WTC11 (cell line): ENCODE results near the gene CD4. TPM values are rescaled to one million over a fixed set of nuclear protein-coding genes. Genes with fewer than 3 reads are reported as not detected.

ENCODE experiments used
- ATAC-seq: fragments of 200-7000 bp; cut with Tn5 transposase; 2 replicates; pipeline ENCODE4 v1.10.0; 2021; ENCODE audit warnings: mild to moderate bottlenecking, moderate library complexity
- CTCF ChIA-PET: fragments of 300-600 bp; sonication (Branson Sonifier 250); formaldehyde crosslinking; loops from one replicate; lab custom pipeline; 2021; ENCODE audit warnings: antibody characterized with exemption; lab: Charles Lee
- POLR2A ChIA-PET: fragments of 350-600 bp; sonication (Branson Sonifier 250); formaldehyde crosslinking; loops from one replicate; lab custom pipeline; 2021; ENCODE audit warnings: antibody characterized with exemption; lab: Charles Lee
- DNase-seq: peaks from one replicate; pipeline ENCODE4 v3.0.0; 2021; ENCODE audit warnings: low spot score
- H3K27ac Mint-ChIP-seq: 2 replicates; pipeline ENCODE4 v1.8.0; 2021; ENCODE audit warnings: mixed read lengths
- H3K27me3 Mint-ChIP-seq: 2 replicates; pipeline ENCODE4 v1.8.0; 2021; ENCODE audit warnings: low read depth, mild to moderate bottlenecking, moderate library complexity, mixed read lengths
- H3K36me3 Mint-ChIP-seq: 2 replicates; pipeline ENCODE4 v1.8.0; 2021; ENCODE audit warnings: mixed read lengths
- H3K4me1 Mint-ChIP-seq: 2 replicates; pipeline ENCODE4 v1.8.0; 2022; ENCODE audit warnings: mixed read lengths
- H3K4me3 Mint-ChIP-seq: 2 replicates; pipeline ENCODE4 v1.8.0; 2021; ENCODE audit warnings: mild to moderate bottlenecking, moderate library complexity, mixed read lengths
- H3K9me3 Mint-ChIP-seq: 2 replicates; pipeline ENCODE4 v1.8.0; 2021; ENCODE audit warnings: mixed read lengths
- ETV6 ChIP-seq: sonication (generic); formaldehyde crosslinking; IDR thresholded peaks from 2 replicates; pipeline ENCODE4 v1.8.1; 2022; ENCODE audit warnings: mild to moderate bottlenecking, missing genetic modification reagents
- FOXP1 ChIP-seq: sonication (generic); formaldehyde crosslinking; IDR thresholded peaks from 2 replicates; pipeline ENCODE4 v1.8.0; 2022; ENCODE audit warnings: missing genetic modification reagents, mild to moderate bottlenecking, moderate library complexity, borderline replicate concordance
- GRHL2 ChIP-seq: fragments of 250-450 bp; sonication (Bioruptor Pico); IDR thresholded peaks from 2 replicates; pipeline ENCODE4 v1.8.0; 2022; ENCODE audit warnings: mild to moderate bottlenecking, moderate library complexity; ENCODE audit not compliant: insufficient replicate concordance, severe bottlenecking
- GTF2I ChIP-seq: fragments of 250-450 bp; sonication (Bioruptor Pico); conservative IDR thresholded peaks from 2 replicates; pipeline ENCODE4 v1.4.0; 2021; ENCODE audit warnings: mild to moderate bottlenecking
- HMGA2 ChIP-seq: fragments of 250-450 bp; sonication (Bioruptor Pico); IDR thresholded peaks from 2 replicates; pipeline ENCODE4 v1.4.0; 2021; ENCODE audit warnings: mild to moderate bottlenecking, moderate library complexity
- MAX ChIP-seq: sonication (generic); formaldehyde crosslinking; IDR thresholded peaks from 2 replicates; pipeline ENCODE4 v1.8.0; 2022; ENCODE audit warnings: mild to moderate bottlenecking, missing genetic modification reagents
- MLX ChIP-seq: sonication (generic); formaldehyde crosslinking; IDR thresholded peaks from 2 replicates; pipeline ENCODE4 v1.8.1; 2023; ENCODE audit warnings: mild to moderate bottlenecking, missing genetic modification reagents, moderate library complexity
- NFYB ChIP-seq: sonication (generic); formaldehyde crosslinking; conservative IDR thresholded peaks from 2 replicates; pipeline ENCODE4 v1.8.0; 2022; ENCODE audit warnings: low read depth, missing genetic modification reagents
- NR1H2 ChIP-seq: sonication (generic); formaldehyde crosslinking; IDR thresholded peaks from 2 replicates; pipeline ENCODE4 v1.9.0; 2021; ENCODE audit warnings: mild to moderate bottlenecking, moderate library complexity, missing genetic modification reagents
- SMAD3 ChIP-seq: sonication (generic); formaldehyde crosslinking; IDR thresholded peaks from 2 replicates; pipeline ENCODE4 v1.8.0; 2022; ENCODE audit warnings: missing genetic modification reagents, mild to moderate bottlenecking, borderline replicate concordance
- SP1 ChIP-seq: sonication (generic); formaldehyde crosslinking; conservative IDR thresholded peaks from 2 replicates; pipeline ENCODE4 v1.8.1; 2022; ENCODE audit warnings: missing genetic modification reagents
- ZNF121 ChIP-seq: sonication (generic); formaldehyde crosslinking; IDR thresholded peaks from 2 replicates; pipeline ENCODE4 v1.8.0; 2023; ENCODE audit warnings: missing genetic modification reagents
- ZNF138 ChIP-seq: sonication (generic); formaldehyde crosslinking; conservative IDR thresholded peaks from 2 replicates; pipeline ENCODE4 v1.8.1; 2022; ENCODE audit warnings: mild to moderate bottlenecking, moderate library complexity, missing genetic modification reagents
- ZNF416 ChIP-seq: fragments of 250-450 bp; sonication (Bioruptor Pico); IDR thresholded peaks from 2 replicates; pipeline ENCODE4 v1.9.0; 2021; ENCODE audit warnings: mild to moderate bottlenecking, inconsistent platforms
- total RNA-seq: library from RNA; stranded (reverse); gene quantifications from 3 replicates; pipeline ENCODE4 v1.2.3, GENCODE V29; 2021
- TF ChIP-seq, protein P1 (sequence below): sonication (generic); formaldehyde crosslinking; IDR thresholded peaks from 2 replicates; pipeline ENCODE4 v1.8.0; 2022; ENCODE audit warnings: mild to moderate bottlenecking, missing genetic modification reagents
- TF ChIP-seq, protein P2 (sequence below): sonication (generic); formaldehyde crosslinking; IDR thresholded peaks from 2 replicates; pipeline ENCODE4 v1.8.0; 2022; ENCODE audit warnings: missing genetic modification reagents
- TF ChIP-seq, protein P3 (sequence below): sonication (generic); formaldehyde crosslinking; IDR thresholded peaks from 2 replicates; pipeline ENCODE4 v1.8.1; 2023; ENCODE audit warnings: mild to moderate bottlenecking, missing genetic modification reagents

The CD4 gene
- total RNA-seq, 1 experiment from 2014 or later = 2.5 TPM

- no peaks in the 10 kb centered on the region for H3K9me3 Mint-ChIP-seq
- no peak overlapping the region for H3K27ac Mint-ChIP-seq
- H3K36me3 Mint-ChIP-seq = peaks cover 46% of the 10 kb centered on the region
- no peak for ATAC-seq
- POLR2A ChIA-PET = interaction anchor here (1.4 kb wide), 1 partner anchor 14 kb away, joined by 3 read pairs; the partner anchor contains the start of gene CDCA3
- no peak overlapping the region for H3K4me3 Mint-ChIP-seq
- peaks cover 14% of the 10 kb centered on the region for H3K4me1 Mint-ChIP-seq
- TF ChIP-seq NFYB (CRISPR knock-in tag) (no peak), SMAD3 (CRISPR knock-in tag) (no peak), ZNF416 (CRISPR knock-in tag) (no peak), ZNF138 (no peak)
- TF ChIP-seq, protein P1, sequence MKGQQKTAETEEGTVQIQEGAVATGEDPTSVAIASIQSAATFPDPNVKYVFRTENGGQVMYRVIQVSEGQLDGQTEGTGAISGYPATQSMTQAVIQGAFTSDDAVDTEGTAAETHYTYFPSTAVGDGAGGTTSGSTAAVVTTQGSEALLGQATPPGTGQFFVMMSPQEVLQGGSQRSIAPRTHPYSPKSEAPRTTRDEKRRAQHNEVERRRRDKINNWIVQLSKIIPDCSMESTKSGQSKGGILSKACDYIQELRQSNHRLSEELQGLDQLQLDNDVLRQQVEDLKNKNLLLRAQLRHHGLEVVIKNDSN (CRISPR knock-in tag) = no peak
- CTCF ChIA-PET = interaction anchor here (0.5 to 5.1 kb wide), 3 partner anchors 15 to 71 kb away, joined by 3 to 54 read pairs (median 15); partner anchors contain the start of genes CDCA3 and USP5
- DNase-seq = no peak
- no peaks in the 10 kb centered on the region for H3K27me3 Mint-ChIP-seq
Observed at GRCh38 chr12:6837370-6838060, 48.2 kb downstream of the CD4 start.

GRCh38 chr12:6838854-6839253, 49.5 kb downstream of the CD4 start:
- no peaks in the 10 kb centered on the region for H3K27me3 Mint-ChIP-seq
- CTCF ChIA-PET = interaction anchor here (0.8 to 5.1 kb wide), 6 partner anchors 14 to 122 kb away, joined by 3 to 28 read pairs (median 6); partner anchors contain the start of genes CDCA3, MLF2, PTMS and SPSB2
- H3K27ac Mint-ChIP-seq = no peak overlapping the region
- peaks cover 18% of the 10 kb centered on the region for H3K4me1 Mint-ChIP-seq
- DNase-seq = no peak
- ATAC-seq = no peak
- POLR2A ChIA-PET = interaction anchor here (2.2 kb wide), 1 partner anchor 13 kb away, joined by 9 read pairs; the partner anchor contains the start of genes CDCA3 and USP5
- peaks cover 49% of the 10 kb centered on the region for H3K36me3 Mint-ChIP-seq
- no peak overlapping the region for H3K4me3 Mint-ChIP-seq
- TF ChIP-seq NR1H2 (CRISPR knock-in tag) (no peak), GTF2I (CRISPR knock-in tag) (no peak)
- no peaks in the 10 kb centered on the region for H3K9me3 Mint-ChIP-seq

GRCh38 chr12:6839482-6840201, 50.3 kb downstream of the CD4 start:
- peak; percentile 73 for DNase-seq
- POLR2A ChIA-PET = interaction anchor here (0.5 to 2.2 kb wide), 3 partner anchors 12 to 150 kb away, joined by 3 to 9 read pairs (median 3); partner anchors contain the start of genes CDCA3 and USP5
- Mint-ChIP-seq H3K9me3 (no peaks in the 10 kb centered on the region), H3K36me3 (peaks cover 47% of the 10 kb centered on the region), H3K27ac (no peak overlapping the region; the same call in 1 of the 2 replicates), H3K27me3 (no peaks in the 10 kb centered on the region), H3K4me1 (peaks cover 18% of the 10 kb centered on the region), H3K4me3 (no peak overlapping the region)
- peak; percentile 73 for ATAC-seq
- no peak for TF ChIP-seq ZNF138
- no peak for TF ChIP-seq HMGA2 (CRISPR knock-in tag)
- TF ChIP-seq MAX = no peak
- TF ChIP-seq GRHL2 (CRISPR knock-in tag) = no peak
- TF ChIP-seq ETV6 = no peak
- CTCF ChIA-PET = interaction anchor here (0.8 to 5.1 kb wide), 7 partner anchors 13 to 122 kb away, joined by 3 to 28 read pairs (median 5); partner anchors contain the start of genes CDCA3, MLF2, PTMS and SPSB2

- Mint-ChIP-seq H3K4me3 (no peak overlapping the region), H3K27me3 (no peaks in the 10 kb centered on the region), H3K9me3 (no peaks in the 10 kb centered on the region), H3K27ac (peak overlapping the region; percentile 45; the same call in 1 of the 2 replicates), H3K4me1 (peaks cover 13% of the 10 kb centered on the region), H3K36me3 (peaks cover 49% of the 10 kb centered on the region)
- ATAC-seq (no peak), DNase-seq (no peak)
- CTCF ChIA-PET = interaction anchor here (1.1 to 5.1 kb wide), 5 partner anchors 12 to 87 kb away, joined by 3 to 28 read pairs (median 7); partner anchors contain the start of genes CDCA3, MLF2 and USP5
- POLR2A ChIA-PET = interaction anchor here (1.0 to 2.2 kb wide), 2 partner anchors 11 to 151 kb away, joined by 3 to 9 read pairs; partner anchors contain the start of genes CDCA3 and USP5
- TF ChIP-seq MLX (CRISPR knock-in tag) (no peak), ZNF121 (CRISPR knock-in tag) (no peak), SP1 (CRISPR knock-in tag) (no peak), FOXP1 (no peak)
- TF ChIP-seq, protein P2, sequence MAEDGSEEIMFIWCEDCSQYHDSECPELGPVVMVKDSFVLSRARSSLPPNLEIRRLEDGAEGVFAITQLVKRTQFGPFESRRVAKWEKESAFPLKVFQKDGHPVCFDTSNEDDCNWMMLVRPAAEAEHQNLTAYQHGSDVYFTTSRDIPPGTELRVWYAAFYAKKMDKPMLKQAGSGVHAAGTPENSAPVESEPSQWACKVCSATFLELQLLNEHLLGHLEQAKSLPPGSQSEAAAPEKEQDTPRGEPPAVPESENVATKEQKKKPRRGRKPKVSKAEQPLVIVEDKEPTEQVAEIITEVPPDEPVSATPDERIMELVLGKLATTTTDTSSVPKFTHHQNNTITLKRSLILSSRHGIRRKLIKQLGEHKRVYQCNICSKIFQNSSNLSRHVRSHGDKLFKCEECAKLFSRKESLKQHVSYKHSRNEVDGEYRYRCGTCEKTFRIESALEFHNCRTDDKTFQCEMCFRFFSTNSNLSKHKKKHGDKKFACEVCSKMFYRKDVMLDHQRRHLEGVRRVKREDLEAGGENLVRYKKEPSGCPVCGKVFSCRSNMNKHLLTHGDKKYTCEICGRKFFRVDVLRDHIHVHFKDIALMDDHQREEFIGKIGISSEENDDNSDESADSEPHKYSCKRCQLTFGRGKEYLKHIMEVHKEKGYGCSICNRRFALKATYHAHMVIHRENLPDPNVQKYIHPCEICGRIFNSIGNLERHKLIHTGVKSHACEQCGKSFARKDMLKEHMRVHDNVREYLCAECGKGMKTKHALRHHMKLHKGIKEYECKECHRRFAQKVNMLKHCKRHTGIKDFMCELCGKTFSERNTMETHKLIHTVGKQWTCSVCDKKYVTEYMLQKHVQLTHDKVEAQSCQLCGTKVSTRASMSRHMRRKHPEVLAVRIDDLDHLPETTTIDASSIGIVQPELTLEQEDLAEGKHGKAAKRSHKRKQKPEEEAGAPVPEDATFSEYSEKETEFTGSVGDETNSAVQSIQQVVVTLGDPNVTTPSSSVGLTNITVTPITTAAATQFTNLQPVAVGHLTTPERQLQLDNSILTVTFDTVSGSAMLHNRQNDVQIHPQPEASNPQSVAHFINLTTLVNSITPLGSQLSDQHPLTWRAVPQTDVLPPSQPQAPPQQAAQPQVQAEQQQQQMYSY = no peak
- TF ChIP-seq, protein P3, sequence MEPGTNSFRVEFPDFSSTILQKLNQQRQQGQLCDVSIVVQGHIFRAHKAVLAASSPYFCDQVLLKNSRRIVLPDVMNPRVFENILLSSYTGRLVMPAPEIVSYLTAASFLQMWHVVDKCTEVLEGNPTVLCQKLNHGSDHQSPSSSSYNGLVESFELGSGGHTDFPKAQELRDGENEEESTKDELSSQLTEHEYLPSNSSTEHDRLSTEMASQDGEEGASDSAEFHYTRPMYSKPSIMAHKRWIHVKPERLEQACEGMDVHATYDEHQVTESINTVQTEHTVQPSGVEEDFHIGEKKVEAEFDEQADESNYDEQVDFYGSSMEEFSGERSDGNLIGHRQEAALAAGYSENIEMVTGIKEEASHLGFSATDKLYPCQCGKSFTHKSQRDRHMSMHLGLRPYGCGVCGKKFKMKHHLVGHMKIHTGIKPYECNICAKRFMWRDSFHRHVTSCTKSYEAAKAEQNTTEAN (CRISPR knock-in tag) = no peak
Observed at GRCh38 chr12:6840330-6840729, 51.0 kb downstream of the CD4 start.
